PC-3 (cell line): Measurements from ENCODE around the gene OR11L1. TPM values are rescaled to one million over a fixed set of nuclear protein-coding genes. Genes with fewer than 3 reads are reported as not detected.

Experiments
- ATAC-seq: fragments of 200-7000 bp; cut with Tn5 transposase; 2 replicates; pipeline ENCODE4 v1.9.1; 2020; ENCODE audit warnings: mild to moderate bottlenecking, moderate library complexity
- BruUV-seq: library from RNA; stranded (reverse); fragments of 400-500 nt; replicated peaks from 2 replicates; lab custom pipeline; 2021; lab: Mats Ljungman, UMichigan
- CTCF ChIA-PET: fragments of 300-600 bp; sonication (Branson Sonifier 250); formaldehyde crosslinking; loops from one replicate; lab custom pipeline; 2022; ENCODE audit warnings: antibody characterized with exemption; lab: Charles Lee
- POLR2A ChIA-PET: fragments of 300-600 bp; sonication (Branson Sonifier 250); formaldehyde crosslinking; loops from one replicate; lab custom pipeline; 2022; ENCODE audit warnings: antibody characterized with exemption; ENCODE audit not compliant: unreplicated experiment; lab: Charles Lee
- DNase-seq: peaks from one replicate; pipeline ENCODE4 v3.0.0-alpha.2; 2015
- H2AFZ ChIP-seq: fragments of 300-600 bp; sonication (generic); 2 replicates; pipeline ENCODE4 v1.6.0; 2016; ENCODE audit warnings: antibody characterized with exemption, low read length
- H3F3A ChIP-seq: fragments of 300-600 bp; sonication (generic); one replicate; pipeline ENCODE4 v1.6.0; 2017; ENCODE audit warnings: antibody characterized with exemption, low read length, control low read depth, mild to moderate bottlenecking; ENCODE audit not compliant: unreplicated experiment
- H3K27ac ChIP-seq: fragments of 300-600 bp; sonication (generic); 2 replicates; pipeline ENCODE4 v1.5.1; 2016; ENCODE audit warnings: mild to moderate bottlenecking, low read length
- H3K27me3 ChIP-seq: fragments of 300-600 bp; sonication (generic); 2 replicates; pipeline ENCODE4 v1.6.1; 2016; ENCODE audit warnings: low read length, mixed read lengths
- H3K36me3 ChIP-seq: fragments of 300-600 bp; sonication (generic); 2 replicates; pipeline ENCODE4 v1.6.1; 2016; ENCODE audit warnings: low read depth, mixed run types, low read length, mixed read lengths
- H3K4me1 ChIP-seq: fragments of 300-600 bp; sonication (generic); 2 replicates; pipeline ENCODE4 v1.5.1; 2016; ENCODE audit warnings: low read length; ENCODE audit not compliant: insufficient read depth
- H3K4me2 ChIP-seq: fragments of 300-600 bp; sonication (generic); 2 replicates; pipeline ENCODE4 v1.6.0; 2016; ENCODE audit warnings: low read length
- H3K4me3 ChIP-seq: fragments of 300-600 bp; sonication (generic); 2 replicates; pipeline ENCODE4 v1.5.1; 2016; ENCODE audit warnings: mild to moderate bottlenecking, low read length, mixed read lengths
- H3K79me2 ChIP-seq: fragments of 300-600 bp; sonication (generic); 2 replicates; pipeline ENCODE4 v1.6.1; 2017; ENCODE audit warnings: low read length, mixed read lengths
- H3K9ac ChIP-seq: fragments of 300-600 bp; sonication (generic); 2 replicates; pipeline ENCODE4 v1.6.0; 2016; ENCODE audit warnings: mild to moderate bottlenecking, low read length
- H3K9me2 ChIP-seq: fragments of 300-600 bp; sonication (generic); replicated peaks from 2 replicates; pipeline ENCODE4 v1.6.1; 2016; ENCODE audit warnings: mixed run types, low read length, mixed read lengths
- H3K9me3 ChIP-seq: fragments of 300-600 bp; sonication (generic); 2 replicates; pipeline ENCODE4 v1.6.1; 2016; ENCODE audit warnings: low read length, mixed read lengths
- H4K20me1 ChIP-seq: fragments of 300-600 bp; sonication (generic); 2 replicates; pipeline ENCODE4 v1.6.1; 2016; ENCODE audit warnings: low read length, mixed read lengths
- EZH2 ChIP-seq: fragments of 300-600 bp; sonication (generic); IDR thresholded peaks from one replicate; pipeline ENCODE4 v1.6.1; 2017; ENCODE audit warnings: antibody characterized with exemption, mild to moderate bottlenecking, low read length; ENCODE audit not compliant: unreplicated experiment
- EZH2phosphoT487 ChIP-seq: fragments of 300-600 bp; sonication (generic); IDR thresholded peaks from 2 replicates; pipeline ENCODE4 v1.6.1; 2018; ENCODE audit warnings: mild to moderate bottlenecking, antibody characterized with exemption, low read length, borderline replicate concordance
- intact Hi-C: fragments of 100-400 bp; cut with micrococcal nuclease; formaldehyde crosslinking; loops from 2 replicates; pipeline ENCODE4 v1.9.0; 2023
- total RNA-seq: library from RNA; depleted of rRNA; stranded (reverse); fragments of >200 nt; gene quantifications from 2 replicates; pipeline ENCODE4 v1.2.3, GENCODE V29; 2014
- TF ChIP-seq, protein P1 (sequence below): fragments of 300-600 bp; sonication (generic); conservative IDR thresholded peaks from 2 replicates; pipeline ENCODE4 v1.5.1; 2017; ENCODE audit warnings: antibody characterized with exemption, low read depth, mild to moderate bottlenecking, low read length

Gene OR11L1
- total RNA-seq, 1 experiment from 2014 or later, result not detected

DNA sequence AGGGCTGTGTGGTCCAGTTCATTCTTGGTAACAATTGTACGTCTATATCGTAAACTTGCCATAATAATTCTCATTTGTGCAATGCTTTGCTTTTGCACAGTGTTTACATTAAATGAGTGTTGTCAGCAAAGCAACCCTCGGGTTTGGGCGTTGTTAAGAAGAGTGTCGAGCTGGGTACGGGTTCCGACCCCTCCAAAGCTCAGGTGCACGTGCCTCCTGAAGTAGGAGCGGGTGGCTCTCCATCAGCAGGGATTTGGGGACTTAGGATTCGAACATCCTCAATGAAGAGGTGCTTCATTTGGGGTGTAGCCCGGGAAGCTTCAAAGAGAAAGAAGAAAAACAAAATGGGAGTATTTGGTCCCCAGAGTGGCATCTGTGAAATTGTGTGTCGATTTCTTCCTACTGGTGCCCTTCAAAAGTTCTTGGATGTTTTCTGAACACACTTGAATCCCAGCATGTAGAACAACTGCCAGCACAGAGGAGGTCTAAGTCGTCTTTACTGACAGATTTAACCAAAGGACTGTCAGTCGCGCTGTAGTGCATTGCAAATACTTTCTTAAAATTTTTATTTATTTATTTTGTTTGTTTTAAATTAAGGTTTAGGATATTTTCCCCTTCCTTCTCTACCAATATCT lies 16.4 kb upstream of the OR11L1 start:
- Histone ChIP-seq H3K4me2 (peak overlapping the region; percentile 85), H3K79me2 (peaks cover 33% of the 10 kb centered on the region), H3K9me2 (no peaks in the 10 kb centered on the region), H3K27me3 (no peaks in the 10 kb centered on the region), H3K36me3 (peaks cover 12% of the 10 kb centered on the region; the same call in 1 of the 2 replicates), H3K4me1 (peaks cover 26% of the 10 kb centered on the region), H3K9ac (peak overlapping the region; percentile 66), H3K4me3 (peak overlapping the region; percentile 72), H4K20me1 (0 out of 2 replicates have a peak, but pooled peaks cover 4% of the 10 kb centered on the region), H2AFZ (peak overlapping the region; percentile 88), H3K9me3 (no peaks in the 10 kb centered on the region), H3K27ac (no peak overlapping the region), H3F3A (no peaks in the 10 kb centered on the region)
- DNase-seq, result peak; percentile 31
- ChIA-PET POLR2A (no interaction called here), CTCF (interaction anchor here (0.6 to 2.2 kb wide), 3 partner anchors 48 to 219 kb away, joined by 5 to 14 read pairs (median 5); no protein-coding TSS in a partner anchor)
- TF ChIP-seq EZH2, result no peak
- no peak for TF ChIP-seq EZH2phosphoT487
- TF ChIP-seq, protein P1, sequence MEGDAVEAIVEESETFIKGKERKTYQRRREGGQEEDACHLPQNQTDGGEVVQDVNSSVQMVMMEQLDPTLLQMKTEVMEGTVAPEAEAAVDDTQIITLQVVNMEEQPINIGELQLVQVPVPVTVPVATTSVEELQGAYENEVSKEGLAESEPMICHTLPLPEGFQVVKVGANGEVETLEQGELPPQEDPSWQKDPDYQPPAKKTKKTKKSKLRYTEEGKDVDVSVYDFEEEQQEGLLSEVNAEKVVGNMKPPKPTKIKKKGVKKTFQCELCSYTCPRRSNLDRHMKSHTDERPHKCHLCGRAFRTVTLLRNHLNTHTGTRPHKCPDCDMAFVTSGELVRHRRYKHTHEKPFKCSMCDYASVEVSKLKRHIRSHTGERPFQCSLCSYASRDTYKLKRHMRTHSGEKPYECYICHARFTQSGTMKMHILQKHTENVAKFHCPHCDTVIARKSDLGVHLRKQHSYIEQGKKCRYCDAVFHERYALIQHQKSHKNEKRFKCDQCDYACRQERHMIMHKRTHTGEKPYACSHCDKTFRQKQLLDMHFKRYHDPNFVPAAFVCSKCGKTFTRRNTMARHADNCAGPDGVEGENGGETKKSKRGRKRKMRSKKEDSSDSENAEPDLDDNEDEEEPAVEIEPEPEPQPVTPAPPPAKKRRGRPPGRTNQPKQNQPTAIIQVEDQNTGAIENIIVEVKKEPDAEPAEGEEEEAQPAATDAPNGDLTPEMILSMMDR, result no peak
- intact Hi-C loops, result loop anchor here (1.0 to 5.0 kb wide), 6 partner anchors 9 to 329 kb away; partner anchors contain the start of gene OR14A2
- BruUV-seq, result TSS peak; percentile 61
- ATAC-seq, result no peak

DNA sequence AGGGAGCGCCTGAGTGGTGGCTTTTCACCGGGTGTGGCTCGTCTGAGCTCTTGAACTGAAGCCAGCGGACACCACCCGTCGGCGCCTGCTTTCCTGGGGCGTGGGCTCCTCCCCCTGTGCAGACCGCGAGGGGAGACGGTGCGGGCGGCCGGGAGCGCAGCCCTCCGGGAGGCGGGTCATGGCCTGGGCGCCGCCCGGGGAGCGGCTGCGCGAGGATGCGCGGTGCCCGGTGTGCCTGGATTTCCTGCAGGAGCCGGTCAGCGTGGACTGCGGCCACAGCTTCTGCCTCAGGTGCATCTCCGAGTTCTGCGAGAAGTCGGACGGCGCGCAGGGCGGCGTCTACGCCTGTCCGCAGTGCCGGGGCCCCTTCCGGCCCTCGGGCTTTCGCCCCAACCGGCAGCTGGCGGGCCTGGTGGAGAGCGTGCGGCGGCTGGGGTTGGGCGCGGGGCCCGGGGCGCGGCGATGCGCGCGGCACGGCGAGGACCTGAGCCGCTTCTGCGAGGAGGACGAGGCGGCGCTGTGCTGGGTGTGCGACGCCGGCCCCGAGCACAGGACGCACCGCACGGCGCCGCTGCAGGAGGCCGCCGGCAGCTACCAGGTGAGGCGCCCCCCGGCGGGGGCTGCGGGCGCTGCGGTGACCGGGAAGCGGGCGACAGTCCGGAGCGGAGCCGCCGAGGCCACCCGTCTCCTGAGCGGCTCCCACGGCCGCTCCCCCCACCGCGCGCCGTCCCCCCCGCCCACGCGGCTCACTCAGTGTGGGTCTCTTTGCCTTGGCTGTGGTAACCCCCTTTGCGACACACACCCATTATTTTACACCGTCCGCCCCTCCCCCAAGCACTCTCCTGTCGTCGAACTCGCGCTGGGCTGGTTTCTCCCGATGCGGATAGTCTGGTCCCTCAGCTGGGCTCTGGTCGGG lies 15.6 kb upstream of the OR11L1 start, which contains the start of gene TRIM58:
Gene TRIM58 (plus strand): TSS at position 119 of the 916 bp plus-strand sequence. CDS start 60 bp downstream, at position 179.
- Histone ChIP-seq H2AFZ (peak within 1 kb of the TSS; percentile 88), H3F3A (no peaks in the 10 kb centered on the region), H3K4me1 (peaks cover 26% of the 10 kb centered on the region), H3K9ac (peak within 1 kb of the TSS; percentile 66), H3K9me2 (no peaks in the 10 kb centered on the region), H3K27me3 (no peaks in the 10 kb centered on the region), H3K79me2 (peaks cover 33% of the 10 kb centered on the region), H3K36me3 (peaks cover 6% of the 10 kb centered on the region; the same call in 1 of the 2 replicates), H3K4me2 (peak within 1 kb of the TSS; percentile 85), H4K20me1 (0 out of 2 replicates have a peak, but pooled peaks cover 4% of the 10 kb centered on the region), H3K9me3 (no peaks in the 10 kb centered on the region), H3K4me3 (peak within 1 kb of the TSS; percentile 72), H3K27ac (peak within 1 kb of the TSS; percentile 62)
- ChIA-PET POLR2A (interaction anchor here (0.5 to 0.6 kb wide), 4 partner anchors 9 to 1001 kb away, joined by 3 to 7 read pairs (median 4); partner anchors contain the start of gene ZNF692), CTCF (interaction anchor here (0.6 to 2.2 kb wide), 5 partner anchors 29 to 176 kb away, joined by 3 to 14 read pairs (median 5); no protein-coding TSS in a partner anchor)
- DNase-seq (peak; percentile 96), ATAC-seq (peak; percentile 83)
- TF ChIP-seq EZH2phosphoT487 (peak; percentile 94), EZH2 (no peak)
- TF ChIP-seq, protein P1, result peak; percentile 85
- intact Hi-C loops, result loop anchor here (1.0 to 5.0 kb wide), 5 partner anchors 8 to 328 kb away; partner anchors contain the start of gene OR14A2
- no TSS peak for BruUV-seq
